ENCODE results near the gene LYSMD3.

The LYSMD3 gene

GRCh38 chr5:90519081-90519480, 10.3 kb downstream of the LYSMD3 start:
- DNase-seq (ENCODE audit: low read depth, low spot score) = no peak
- in situ Hi-C loops (cut with HindIII; ENCODE audit: low sequenced_read_pairs) = no loop called here
- no peak for TF ChIP-seq CTCF (IDR thresholded peaks at IDR 0.05; ENCODE audit: low read depth, low read length)
- no peak overlapping the region for H3K4me3 ChIP-seq (ENCODE audit: low read depth, low read length)

GRCh38 chr5:90518661-90519060, 10.7 kb downstream of the LYSMD3 start:
- no peak for DNase-seq (ENCODE audit: low read depth, low spot score)
- in situ Hi-C loops (cut with HindIII; ENCODE audit: low sequenced_read_pairs) = no loop called here
- no peak overlapping the region for H3K4me3 ChIP-seq (ENCODE audit: low read depth, low read length)
- TF ChIP-seq CTCF (IDR thresholded peaks at IDR 0.05; ENCODE audit: low read depth, low read length) = no peak

GRCh38 chr5:90514520-90514919, 14.9 kb downstream of the LYSMD3 start:
- TF ChIP-seq CTCF (IDR thresholded peaks at IDR 0.05; ENCODE audit: low read depth, low read length) = no peak
- DNase-seq (ENCODE audit: low read depth, low spot score) = no peak
- in situ Hi-C loops (cut with HindIII; ENCODE audit: low sequenced_read_pairs) = no loop called here

GRCh38 chr5:90510438-90510837, 18.9 kb downstream of the LYSMD3 start:
- in situ Hi-C loops (cut with HindIII; ENCODE audit: low sequenced_read_pairs) = no loop called here
- no peak overlapping the region for H3K4me3 ChIP-seq (ENCODE audit: low read depth, low read length)
- DNase-seq (ENCODE audit: low read depth, low spot score) = no peak
- no peak for TF ChIP-seq CTCF (IDR thresholded peaks at IDR 0.05; ENCODE audit: low read depth, low read length)

More at GRCh38 chr5:90514520-90514919, 14.9 kb downstream of the LYSMD3 start:
- H3K4me3 ChIP-seq (ENCODE audit: low read depth, low read length) = no peak overlapping the region

GRCh38 chr5:90506221-90506620, 23.2 kb downstream of the LYSMD3 start:
- in situ Hi-C loops (cut with HindIII; ENCODE audit: low sequenced_read_pairs) = no loop called here
- TF ChIP-seq CTCF (IDR thresholded peaks at IDR 0.05; ENCODE audit: low read depth, low read length) = no peak
- DNase-seq (ENCODE audit: low read depth, low spot score) = no peak
- no peak overlapping the region for H3K4me3 ChIP-seq (ENCODE audit: low read depth, low read length)

GRCh38 chr5:90504743-90505142, 24.6 kb downstream of the LYSMD3 start:
- no peak for TF ChIP-seq CTCF (IDR thresholded peaks at IDR 0.05; ENCODE audit: low read depth, low read length)
- no peak overlapping the region for H3K4me3 ChIP-seq (ENCODE audit: low read depth, low read length)
- DNase-seq (ENCODE audit: low read depth, low spot score) = no peak
- in situ Hi-C loops (cut with HindIII; ENCODE audit: low sequenced_read_pairs) = no loop called here

GRCh38 chr5:90503596-90503995, 25.8 kb downstream of the LYSMD3 start:
- DNase-seq (ENCODE audit: low read depth, low spot score) = no peak

More at GRCh38 chr5:90503596-90503995, 25.8 kb downstream of the LYSMD3 start:
- TF ChIP-seq CTCF (IDR thresholded peaks at IDR 0.05; ENCODE audit: low read depth, low read length) = no peak
- H3K4me3 ChIP-seq (ENCODE audit: low read depth, low read length) = no peak overlapping the region
- in situ Hi-C loops (cut with HindIII; ENCODE audit: low sequenced_read_pairs) = no loop called here
